ENCODE measurements around the gene TPRX1.
"Not testable (repeated sequence)": the region's sequence is repeated elsewhere in the genome, so short reads cannot be mapped to it uniquely, and the experiment has no call there.

Gene TPRX1

DNA sequence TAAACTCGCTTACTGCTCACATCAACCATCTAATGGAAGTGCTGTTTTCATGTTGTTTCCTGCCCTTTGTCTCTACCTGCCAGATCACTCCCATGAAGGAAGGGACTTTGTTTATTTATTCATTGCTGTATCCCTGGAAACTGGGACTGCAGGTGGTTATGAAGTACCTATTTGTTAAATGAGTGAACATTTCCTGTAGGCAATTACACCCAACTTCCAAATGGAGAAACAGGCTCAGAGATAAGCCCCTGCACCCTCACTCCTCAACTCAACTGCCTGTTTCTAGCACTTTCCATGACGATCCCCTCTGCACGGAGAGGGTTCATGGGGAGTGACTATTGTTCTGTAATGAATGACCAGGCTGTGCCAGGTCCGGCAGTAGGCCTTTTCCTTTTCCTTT lies 27.8 kb downstream of the TPRX1 start:
- no peak for DNase-seq (ENCODE audit: low spot score)
- no peak overlapping the region for H2BK15ac ChIP-seq (ENCODE audit: low read length)
- no peak overlapping the region for H3K23ac ChIP-seq (ENCODE audit: low read depth, low read length, poor library complexity)
- no peaks in the 10 kb centered on the region for H3K27me3 ChIP-seq (ENCODE audit: control insufficient read depth in 3 of 3, insufficient read depth in 3 of 3, low read depth in 1 of 3, low read length in 3 of 3)
- no peak overlapping the region for H3K14ac ChIP-seq (ENCODE audit: low read length)
- H4K91ac ChIP-seq (ENCODE audit: low read depth, low read length, poor library complexity) = no peak overlapping the region
- no peak overlapping the region for H3K9ac ChIP-seq (ENCODE audit: low read depth, low read length, poor library complexity)
- H3K4ac ChIP-seq (ENCODE audit: low read length) = no peak overlapping the region
- H2AK5ac ChIP-seq (ENCODE audit: low read depth, low read length) = no peak overlapping the region
- H4K8ac ChIP-seq (ENCODE audit: low read depth, low read length) = no peak overlapping the region
- H2BK5ac ChIP-seq (ENCODE audit: low read length) = no peak overlapping the region
- H3K4me3 ChIP-seq (ENCODE audit: low read length in 2 of 2) = no peak overlapping the region
- H2BK12ac ChIP-seq (ENCODE audit: low read length) = no peak overlapping the region
- no peaks in the 10 kb centered on the region for H3K9me3 ChIP-seq (replicated peaks in 1 of 2; ENCODE audit: control insufficient read depth in 2 of 2, insufficient read depth in 1 of 2, low read depth in 1 of 2, low read length in 2 of 2)
- H3K4me1 ChIP-seq (ENCODE audit: control insufficient read depth in 2 of 2, insufficient read depth in 1 of 2, low read depth in 1 of 2, low read length in 2 of 2) = peaks cover 12 to 13% of the 10 kb centered on the region in 2 donors
- no peak overlapping the region for H2AFZ ChIP-seq (ENCODE audit: low read length)
- H3K79me1 ChIP-seq (ENCODE audit: low read depth, low read length) = peaks cover 6% of the 10 kb centered on the region
- no peak overlapping the region for H3K4me2 ChIP-seq (ENCODE audit: insufficient read depth, low read length, poor library complexity, severe bottlenecking)
- no peak overlapping the region for H2BK120ac ChIP-seq (ENCODE audit: low read depth, low read length)
- H3K18ac ChIP-seq (ENCODE audit: low read length) = no peak overlapping the region
- WGBS, 2 donors (ENCODE audit: extremely low coverage in 2 of 2, insufficient read length in 2 of 2, insufficient replicate concordance in 1 of 2) = no CpG with 5 or more reads among the region's 4 CpGs
- no peak overlapping the region for H3K27ac ChIP-seq (replicated peaks; ENCODE audit: low read length)
- H3K36me3 ChIP-seq (replicated peaks in 1 of 2; ENCODE audit: control insufficient read depth in 2 of 2, insufficient read depth in 2 of 2, low read length in 2 of 2) = peaks cover 8 to 20% of the 10 kb centered on the region in 2 donors

DNA sequence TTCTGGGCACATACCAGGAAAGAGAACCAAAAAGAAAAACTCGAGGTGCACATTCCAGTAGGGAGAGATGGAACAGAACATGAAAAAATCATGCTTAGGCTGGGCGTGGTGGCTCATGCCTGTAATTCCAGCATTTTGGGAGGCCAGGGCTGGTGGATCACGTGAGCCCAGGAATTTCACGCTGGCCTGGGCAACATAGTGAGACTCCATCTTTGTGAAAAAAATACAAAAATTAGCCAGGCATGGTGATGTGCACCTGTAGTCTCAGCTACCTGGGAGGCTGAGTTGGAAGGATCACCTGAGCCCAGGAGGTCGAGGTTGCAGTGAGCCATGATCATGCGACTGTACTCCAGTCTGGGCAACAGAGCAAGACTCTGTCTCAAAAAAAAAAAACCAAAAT lies 33.1 kb downstream of the TPRX1 start:
- not testable (repeated sequence) for H3K14ac ChIP-seq (ENCODE audit: low read length); H3K27me3 ChIP-seq (ENCODE audit: control insufficient read depth in 3 of 3, insufficient read depth in 3 of 3, low read depth in 1 of 3, low read length in 3 of 3); H3K4ac ChIP-seq (ENCODE audit: low read length); H3K9ac ChIP-seq (ENCODE audit: low read depth, low read length, poor library complexity); H2BK12ac ChIP-seq (ENCODE audit: low read length); H3K4me2 ChIP-seq (ENCODE audit: insufficient read depth, low read length, poor library complexity, severe bottlenecking); H3K4me3 ChIP-seq (ENCODE audit: low read length in 2 of 2); H4K8ac ChIP-seq (ENCODE audit: low read depth, low read length); H3K23ac ChIP-seq (ENCODE audit: low read depth, low read length, poor library complexity); H3K18ac ChIP-seq (ENCODE audit: low read length); H2BK15ac ChIP-seq (ENCODE audit: low read length); H2AFZ ChIP-seq (ENCODE audit: low read length); H2BK5ac ChIP-seq (ENCODE audit: low read length); H4K91ac ChIP-seq (ENCODE audit: low read depth, low read length, poor library complexity); H3K79me1 ChIP-seq (ENCODE audit: low read depth, low read length); H2AK5ac ChIP-seq (ENCODE audit: low read depth, low read length); H3K36me3 ChIP-seq (replicated peaks in 1 of 2; ENCODE audit: control insufficient read depth in 2 of 2, insufficient read depth in 2 of 2, low read length in 2 of 2); H3K9me3 ChIP-seq (replicated peaks in 1 of 2; ENCODE audit: control insufficient read depth in 2 of 2, insufficient read depth in 1 of 2, low read depth in 1 of 2, low read length in 2 of 2); H2BK120ac ChIP-seq (ENCODE audit: low read depth, low read length); H3K27ac ChIP-seq (replicated peaks; ENCODE audit: low read length); DNase-seq (ENCODE audit: low spot score)
- no CpG with 5 or more reads among the region's 6 CpGs for WGBS, 2 donors (ENCODE audit: extremely low coverage in 2 of 2, insufficient read length in 2 of 2, insufficient replicate concordance in 1 of 2)
- H3K4me1 ChIP-seq (ENCODE audit: control insufficient read depth in 2 of 2, insufficient read depth in 1 of 2, low read depth in 1 of 2, low read length in 2 of 2) = peaks cover 7 to 11% of the 10 kb centered on the region in 2 donors

DNA sequence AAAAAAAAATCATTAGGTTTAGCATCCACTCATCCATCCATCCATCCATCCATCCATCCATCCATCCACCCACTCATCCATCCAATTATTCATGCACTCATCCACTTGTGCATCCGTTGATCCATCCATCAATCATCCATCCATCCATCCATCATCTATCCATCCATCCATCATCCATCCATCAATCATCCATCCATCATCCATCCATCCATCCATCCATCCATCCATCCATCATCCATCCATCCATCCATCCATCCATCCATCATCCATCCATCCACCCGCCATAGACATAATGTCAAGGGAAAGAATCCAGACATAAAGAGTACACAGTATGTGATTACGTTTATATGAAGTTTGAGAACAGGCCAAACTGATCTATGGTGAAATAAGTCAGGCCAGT lies 34.8 kb downstream of the TPRX1 start:
- no CpG with 5 or more reads among the region's 3 CpGs for WGBS, 2 donors (ENCODE audit: extremely low coverage in 2 of 2, insufficient read length in 2 of 2, insufficient replicate concordance in 1 of 2)

DNA sequence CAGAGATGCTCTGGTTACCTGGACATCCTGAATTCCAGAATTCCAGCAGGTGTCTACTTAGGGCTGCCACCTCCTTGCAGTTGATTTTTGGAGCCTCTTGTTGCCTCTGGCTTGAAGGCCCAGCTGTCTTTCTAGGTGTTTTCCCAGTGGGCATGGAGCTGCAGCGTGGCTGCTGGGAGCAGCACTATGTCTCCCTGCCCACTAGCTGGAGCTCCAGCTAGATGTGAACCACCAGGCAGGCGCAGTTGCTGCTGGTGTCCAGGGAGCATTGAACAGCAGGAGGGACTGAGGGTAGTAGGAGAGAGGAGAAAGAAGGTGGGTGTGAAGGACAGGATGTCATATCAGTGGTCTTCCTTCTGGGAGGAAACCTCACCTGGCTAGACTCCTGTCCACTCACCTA lies 35.7 kb downstream of the TPRX1 start:
- WGBS, 2 donors (ENCODE audit: extremely low coverage in 2 of 2, insufficient read length in 2 of 2, insufficient replicate concordance in 1 of 2) = no CpG with 5 or more reads among the region's 2 CpGs
- peaks cover 6 to 7% of the 10 kb centered on the region in 2 donors for H3K4me1 ChIP-seq (ENCODE audit: control insufficient read depth in 2 of 2, insufficient read depth in 1 of 2, low read depth in 1 of 2, low read length in 2 of 2)
- H3K14ac ChIP-seq (ENCODE audit: low read length) = no peak overlapping the region
- no peaks in the 10 kb centered on the region for H3K79me1 ChIP-seq (ENCODE audit: low read depth, low read length)
- no peak overlapping the region for H3K27ac ChIP-seq (replicated peaks; ENCODE audit: low read length)
- no peaks in the 10 kb centered on the region for H3K36me3 ChIP-seq (replicated peaks in 1 of 2; ENCODE audit: control insufficient read depth in 2 of 2, insufficient read depth in 2 of 2, low read length in 2 of 2)
- H2BK12ac ChIP-seq (ENCODE audit: low read length) = no peak overlapping the region
- H2AFZ ChIP-seq (ENCODE audit: low read length) = no peak overlapping the region
- H3K9ac ChIP-seq (ENCODE audit: low read depth, low read length, poor library complexity) = no peak overlapping the region
- H3K9me3 ChIP-seq (replicated peaks in 1 of 2; ENCODE audit: control insufficient read depth in 2 of 2, insufficient read depth in 1 of 2, low read depth in 1 of 2, low read length in 2 of 2) = no peaks in the 10 kb centered on the region
- no peak overlapping the region for H2BK5ac ChIP-seq (ENCODE audit: low read length)
- no peak overlapping the region for H4K8ac ChIP-seq (ENCODE audit: low read depth, low read length)
- H3K27me3 ChIP-seq (ENCODE audit: control insufficient read depth in 3 of 3, insufficient read depth in 3 of 3, low read depth in 1 of 3, low read length in 3 of 3) = peaks cover 0 to 2% (median 0%) of the 10 kb centered on the region in 3 experiments
- H2AK5ac ChIP-seq (ENCODE audit: low read depth, low read length) = no peak overlapping the region
- no peak overlapping the region for H2BK15ac ChIP-seq (ENCODE audit: low read length)
- H3K4ac ChIP-seq (ENCODE audit: low read length) = no peak overlapping the region
- H3K4me2 ChIP-seq (ENCODE audit: insufficient read depth, low read length, poor library complexity, severe bottlenecking) = no peak overlapping the region
- no peak overlapping the region for H3K23ac ChIP-seq (ENCODE audit: low read depth, low read length, poor library complexity)
- peak overlapping the region; percentile 18 for H3K18ac ChIP-seq (ENCODE audit: low read length)
- DNase-seq (ENCODE audit: low spot score) = no peak
- no peak overlapping the region for H4K91ac ChIP-seq (ENCODE audit: low read depth, low read length, poor library complexity)
- no peak overlapping the region for H2BK120ac ChIP-seq (ENCODE audit: low read depth, low read length)
- H3K4me3 ChIP-seq (ENCODE audit: low read length in 2 of 2) = no peak overlapping the region

More for the DNA sequence above, 34.8 kb downstream of the TPRX1 start:
- no peak overlapping the region for H4K8ac ChIP-seq (ENCODE audit: low read depth, low read length)
- H3K23ac ChIP-seq (ENCODE audit: low read depth, low read length, poor library complexity) = no peak overlapping the region
- no peak overlapping the region for H2BK15ac ChIP-seq (ENCODE audit: low read length)
- DNase-seq (ENCODE audit: low spot score) = no peak
- no peaks in the 10 kb centered on the region for H3K36me3 ChIP-seq (replicated peaks in 1 of 2; ENCODE audit: control insufficient read depth in 2 of 2, insufficient read depth in 2 of 2, low read length in 2 of 2)
- no peak overlapping the region for H3K18ac ChIP-seq (ENCODE audit: low read length)
- no peak overlapping the region for H3K27ac ChIP-seq (replicated peaks; ENCODE audit: low read length)
- no peak overlapping the region for H2BK12ac ChIP-seq (ENCODE audit: low read length)
- no peaks in the 10 kb centered on the region for H3K9me3 ChIP-seq (replicated peaks in 1 of 2; ENCODE audit: control insufficient read depth in 2 of 2, insufficient read depth in 1 of 2, low read depth in 1 of 2, low read length in 2 of 2)
- H3K79me1 ChIP-seq (ENCODE audit: low read depth, low read length) = no peaks in the 10 kb centered on the region
- no peak overlapping the region for H2BK120ac ChIP-seq (ENCODE audit: low read depth, low read length)
- H3K4ac ChIP-seq (ENCODE audit: low read length) = no peak overlapping the region
- no peak overlapping the region for H2BK5ac ChIP-seq (ENCODE audit: low read length)
- H2AFZ ChIP-seq (ENCODE audit: low read length) = no peak overlapping the region
- H3K4me1 ChIP-seq (ENCODE audit: control insufficient read depth in 2 of 2, insufficient read depth in 1 of 2, low read depth in 1 of 2, low read length in 2 of 2) = peaks cover 10 to 12% of the 10 kb centered on the region in 2 donors
- H3K4me2 ChIP-seq (ENCODE audit: insufficient read depth, low read length, poor library complexity, severe bottlenecking) = no peak overlapping the region
- no peak overlapping the region for H3K4me3 ChIP-seq (ENCODE audit: low read length in 2 of 2)
- no peak overlapping the region for H2AK5ac ChIP-seq (ENCODE audit: low read depth, low read length)
- H3K14ac ChIP-seq (ENCODE audit: low read length) = no peak overlapping the region
- H3K9ac ChIP-seq (ENCODE audit: low read depth, low read length, poor library complexity) = no peak overlapping the region
- H3K27me3 ChIP-seq (ENCODE audit: control insufficient read depth in 3 of 3, insufficient read depth in 3 of 3, low read depth in 1 of 3, low read length in 3 of 3) = peaks cover 0 to 2% (median 0%) of the 10 kb centered on the region in 3 experiments
- H4K91ac ChIP-seq (ENCODE audit: low read depth, low read length, poor library complexity) = no peak overlapping the region
